ENCODE measurements around the gene FAM13C. TPM values are rescaled to one million over a fixed set of nuclear protein-coding genes. Genes with fewer than 3 reads are reported as not detected.

FAM13C gene
- polyA plus RNA-seq, 1 of the 3 experiments (the other 2 are of a cell fraction) = 7.6 TPM

GRCh38 chr10:59229441-59229840 lies 132.9 kb downstream of the FAM13C start:
- H3K36me3 ChIP-seq (replicated peaks in 1 of 2; ENCODE audit: control insufficient read depth in 1 of 2, insufficient read depth in 2 of 2, low read length in 1 of 2) = peaks cover 0 to 8% of the 10 kb centered on the region in 2 experiments
- H3K9ac ChIP-seq = no peak overlapping the region
- H3K9me2 ChIP-seq = no peaks in the 10 kb centered on the region; the same call in 1 of the 2 replicates
- no peak overlapping the region for H3K4me2 ChIP-seq
- H3K27ac ChIP-seq (ENCODE audit: low read depth in 2 of 2, low read length in 1 of 2) = no peak overlapping the region; a peak in 1 of 4 replicates
- H2AFZ ChIP-seq (ENCODE audit: low read depth) = no peak overlapping the region
- no peak overlapping the region for H3K4me3 ChIP-seq (ENCODE audit: low read depth in 2 of 2, low read length in 1 of 2)
- H3K79me2 ChIP-seq (ENCODE audit: insufficient read depth) = no peaks in the 10 kb centered on the region
- POLR2A ChIA-PET = no interaction called here
- H3K9me3 ChIP-seq = no peaks in the 10 kb centered on the region
- no peak for DNase-seq
- H3K4me1 ChIP-seq (ENCODE audit: control insufficient read depth in 1 of 2, insufficient read depth in 2 of 2, low read depth in 1 of 2, low read length in 1 of 2) = peaks cover 0 to 3% of the 10 kb centered on the region in 2 experiments; a peak in 1 of 4 replicates
- CTCF ChIA-PET = interaction anchor here (0.7 kb wide), 1 partner anchor 699 kb away, joined by 3 read pairs; no protein-coding TSS in a partner anchor
- WGBS (ENCODE audit: low lambda C conversion rate) = 78% methylated on average over 4 of the region's 4 CpGs
- H4K20me1 ChIP-seq (ENCODE audit: insufficient read depth) = no peaks in the 10 kb centered on the region
- no peaks in the 10 kb centered on the region for H3K27me3 ChIP-seq (ENCODE audit: insufficient read depth)
- no peaks in the 10 kb centered on the region for H3F3A ChIP-seq (replicated peaks; ENCODE audit: insufficient read depth)
- TF ChIP-seq NFIC (IDR thresholded peaks at IDR 0.05; ENCODE audit: borderline replicate concordance) = no peak
- TF ChIP-seq TAF1 (IDR thresholded peaks at IDR 0.05; ENCODE audit: borderline replicate concordance, low read depth, low read length) = no peak
- TF ChIP-seq PBX3 (IDR thresholded peaks at IDR 0.05) = no peak
- no peak for TF ChIP-seq JUND (IDR thresholded peaks at IDR 0.05)

- H3K9me2 ChIP-seq = no peaks in the 10 kb centered on the region
- no peaks in the 10 kb centered on the region for H3K79me2 ChIP-seq (ENCODE audit: insufficient read depth)
- no peak for DNase-seq
- no peaks in the 10 kb centered on the region; a peak in 1 of 4 replicates for H3K4me1 ChIP-seq (ENCODE audit: control insufficient read depth in 1 of 2, insufficient read depth in 2 of 2, low read depth in 1 of 2, low read length in 1 of 2)
- 97% methylated on average over 3 of the region's 3 CpGs for WGBS (ENCODE audit: low lambda C conversion rate)
- H3K36me3 ChIP-seq (replicated peaks in 1 of 2; ENCODE audit: control insufficient read depth in 1 of 2, insufficient read depth in 2 of 2, low read length in 1 of 2) = peaks cover 0 to 2% of the 10 kb centered on the region in 2 experiments
- H3K27ac ChIP-seq (ENCODE audit: low read depth in 2 of 2, low read length in 1 of 2) = no peak overlapping the region
- TF ChIP-seq FOSL2 (IDR thresholded peaks at IDR 0.05; ENCODE audit: borderline replicate concordance, low read depth) (no peak), RAD21 (IDR thresholded peaks at IDR 0.05; ENCODE audit: low read length) (peak; percentile 21; the same call in 1 of the 2 replicates)
- H3K4me2 ChIP-seq = no peak overlapping the region
- no peak overlapping the region for H3K9ac ChIP-seq
- H3K4me3 ChIP-seq (ENCODE audit: low read depth in 2 of 2, low read length in 1 of 2) = no peak overlapping the region
- CTCF ChIA-PET = interaction anchor here (0.8 to 1.4 kb wide), 2 partner anchors 45 to 273 kb away, joined by 3 to 4 read pairs; no protein-coding TSS in a partner anchor
- POLR2A ChIA-PET = no interaction called here
- 0 out of 2 replicates have a peak overlapping the region, but pooled peaks have one; percentile 33 for H2AFZ ChIP-seq (ENCODE audit: low read depth)
- H3K27me3 ChIP-seq (ENCODE audit: insufficient read depth) = no peaks in the 10 kb centered on the region
- H4K20me1 ChIP-seq (ENCODE audit: insufficient read depth) = no peaks in the 10 kb centered on the region
- no peaks in the 10 kb centered on the region for H3K9me3 ChIP-seq
- no peaks in the 10 kb centered on the region for H3F3A ChIP-seq (replicated peaks; ENCODE audit: insufficient read depth)
Observed at GRCh38 chr10:59227136-59227673, 135.1 kb downstream of the FAM13C start.

GRCh38 chr10:59225211-59225610 lies 137.1 kb downstream of the FAM13C start:
- Histone ChIP-seq H3F3A (replicated peaks; ENCODE audit: insufficient read depth) (no peaks in the 10 kb centered on the region), H2AFZ (ENCODE audit: low read depth) (no peak overlapping the region), H3K9me2 (no peaks in the 10 kb centered on the region), H3K27me3 (ENCODE audit: insufficient read depth) (no peaks in the 10 kb centered on the region), H3K4me3 (ENCODE audit: low read depth in 2 of 2, low read length in 1 of 2) (no peak overlapping the region), H3K36me3 (replicated peaks in 1 of 2; ENCODE audit: control insufficient read depth in 1 of 2, insufficient read depth in 2 of 2, low read length in 1 of 2) (peaks cover 0 to 2% of the 10 kb centered on the region in 2 experiments), H3K4me1 (ENCODE audit: control insufficient read depth in 1 of 2, insufficient read depth in 2 of 2, low read depth in 1 of 2, low read length in 1 of 2) (no peaks in the 10 kb centered on the region; a peak in 1 of 4 replicates), H3K27ac (ENCODE audit: low read depth in 2 of 2, low read length in 1 of 2) (no peak overlapping the region), H3K9ac (no peak overlapping the region), H3K9me3 (no peaks in the 10 kb centered on the region), H4K20me1 (ENCODE audit: insufficient read depth) (no peaks in the 10 kb centered on the region), H3K79me2 (ENCODE audit: insufficient read depth) (no peaks in the 10 kb centered on the region), H3K4me2 (no peak overlapping the region)
- CTCF ChIA-PET = interaction anchor here (0.8 kb wide), 1 partner anchor 357 kb away, joined by 3 read pairs; no protein-coding TSS in a partner anchor
- TF ChIP-seq ZBTB33 (IDR thresholded peaks at IDR 0.05; ENCODE audit: borderline replicate concordance, low read depth) (no peak), PBX3 (IDR thresholded peaks at IDR 0.05) (no peak), SIN3A (IDR thresholded peaks at IDR 0.05; ENCODE audit: borderline replicate concordance, low read depth, low read length) (no peak), CHD2 (IDR thresholded peaks at IDR 0.05; ENCODE audit: low read length, partially characterized antibody) (no peak), RAD21 (IDR thresholded peaks at IDR 0.05; ENCODE audit: low read length) (no peak), REST (IDR thresholded peaks at IDR 0.05; ENCODE audit: low read depth, low read length) (no peak), TAF1 (IDR thresholded peaks at IDR 0.05; ENCODE audit: borderline replicate concordance, low read depth, low read length) (no peak)
- POLR2A ChIA-PET = no interaction called here
- no peak for DNase-seq
